ENCODE data around the gene PSMB5. TPM values are rescaled to one million over a fixed set of nuclear protein-coding genes. Genes with fewer than 3 reads are reported as not detected.

The PSMB5 gene
- total RNA-seq, 1 donor from 2014 or later, result 239 TPM

- TF ChIP-seq EZH2 (IDR thresholded peaks at IDR 0.05; ENCODE audit: insufficient read depth, low read length) (no peak), CTCF (IDR thresholded peaks at IDR 0.05; ENCODE audit: insufficient read depth, low read depth, low read length) (peak; percentile 73)
- Mint-ChIP-seq H3K36me3 (ENCODE audit: low read depth, unreplicated experiment) (peaks cover 21% of the 10 kb centered on the region), H3K4me3 (ENCODE audit: unreplicated experiment) (peak overlapping the region; percentile 85), H3K27ac (ENCODE audit: unreplicated experiment) (peak overlapping the region; percentile 72), H3K4me1 (ENCODE audit: low read depth, unreplicated experiment) (peaks cover 34% of the 10 kb centered on the region), H3K27me3 (ENCODE audit: low read depth, unreplicated experiment) (no peaks in the 10 kb centered on the region), H3K9me3 (ENCODE audit: unreplicated experiment) (no peaks in the 10 kb centered on the region)
- no peak for FAIRE-seq
- H3K27me3 ChIP-seq (ENCODE audit: insufficient read depth, low read length), result no peaks in the 10 kb centered on the region
- peaks cover 8% of the 10 kb centered on the region for H3K79me2 ChIP-seq (ENCODE audit: insufficient read depth, low read length)
- no peaks in the 10 kb centered on the region for H3K9me3 ChIP-seq (ENCODE audit: insufficient read depth, low read depth, low read length)
- H3K36me3 ChIP-seq (ENCODE audit: insufficient read depth, low read length), result peaks cover 31% of the 10 kb centered on the region
- peak; percentile 58 for DNase-seq (ENCODE audit: low read depth)
- H3K27ac ChIP-seq (ENCODE audit: low read depth, low read length), result peak overlapping the region; percentile 45
- H2AFZ ChIP-seq (ENCODE audit: low read depth, low read length), result no peak overlapping the region
- H3K4me2 ChIP-seq (ENCODE audit: low read length), result peak overlapping the region; percentile 99
- peaks cover 31% of the 10 kb centered on the region for H3K4me1 ChIP-seq (ENCODE audit: insufficient read depth, low read length)
- peaks cover 35% of the 10 kb centered on the region for H4K20me1 ChIP-seq (ENCODE audit: insufficient read depth, low read length)
- peak overlapping the region; percentile 57 for H3K4me3 ChIP-seq (ENCODE audit: insufficient read depth, low read depth, low read length)
- H3K9ac ChIP-seq (ENCODE audit: low read length), result peak overlapping the region; percentile 74
These were observed 23.3 kb upstream of the PSMB5 start for GRCh38 chr14:23057757-23058653.

GRCh38 chr14:23056956-23057756, 22.5 kb upstream of the PSMB5 start, which contains the start of gene CDH24:
TSS of gene CDH24 (minus strand) at chr14:23057520. CDS start at chr14:23055733, 1,787 bp downstream.
- no peak within 1 kb of the TSS for H2AFZ ChIP-seq (ENCODE audit: low read depth, low read length)
- H3K9me3 Mint-ChIP-seq (ENCODE audit: unreplicated experiment), result no peaks in the 10 kb centered on the region
- DNase-seq (ENCODE audit: low read depth), result peak; percentile 34

More at GRCh38 chr14:23056956-23057756, 22.5 kb upstream of the PSMB5 start, which contains the start of gene CDH24:
- peaks cover 16% of the 10 kb centered on the region for H3K36me3 Mint-ChIP-seq (ENCODE audit: low read depth, unreplicated experiment)
- peaks cover 27% of the 10 kb centered on the region for H4K20me1 ChIP-seq (ENCODE audit: insufficient read depth, low read length)
- H3K4me1 Mint-ChIP-seq (ENCODE audit: low read depth, unreplicated experiment), result peaks cover 26% of the 10 kb centered on the region
- peak within 1 kb of the TSS; percentile 72 for H3K27ac Mint-ChIP-seq (ENCODE audit: unreplicated experiment)
- H3K27me3 Mint-ChIP-seq (ENCODE audit: low read depth, unreplicated experiment), result no peaks in the 10 kb centered on the region
- TF ChIP-seq EZH2 (IDR thresholded peaks at IDR 0.05; ENCODE audit: insufficient read depth, low read length) (no peak), CTCF (IDR thresholded peaks at IDR 0.05; ENCODE audit: insufficient read depth, low read depth, low read length) (no peak)
- peaks cover 23% of the 10 kb centered on the region for H3K4me1 ChIP-seq (ENCODE audit: insufficient read depth, low read length)
- FAIRE-seq, result no peak
- no peaks in the 10 kb centered on the region for H3K27me3 ChIP-seq (ENCODE audit: insufficient read depth, low read length)
- peak within 1 kb of the TSS; percentile 74 for H3K9ac ChIP-seq (ENCODE audit: low read length)
- peak within 1 kb of the TSS; percentile 85 for H3K4me3 Mint-ChIP-seq (ENCODE audit: unreplicated experiment)
- H3K79me2 ChIP-seq (ENCODE audit: insufficient read depth, low read length), result peaks cover 8% of the 10 kb centered on the region
- H3K36me3 ChIP-seq (ENCODE audit: insufficient read depth, low read length), result peaks cover 23% of the 10 kb centered on the region
- H3K4me2 ChIP-seq (ENCODE audit: low read length), result peak within 1 kb of the TSS; percentile 99
- no peaks in the 10 kb centered on the region for H3K9me3 ChIP-seq (ENCODE audit: insufficient read depth, low read depth, low read length)
- peak within 1 kb of the TSS; percentile 45 for H3K27ac ChIP-seq (ENCODE audit: low read depth, low read length)
- H3K4me3 ChIP-seq (ENCODE audit: insufficient read depth, low read depth, low read length), result peak within 1 kb of the TSS; percentile 57
